ENCODE results near the gene FKTN. TPM values are rescaled to one million over a fixed set of nuclear protein-coding genes. Genes with fewer than 3 reads are reported as not detected.

The FKTN gene
- total and polyA plus RNA-seq, 7 donors: 1.7 to 9.8 (median 4.8) TPM

DNA sequence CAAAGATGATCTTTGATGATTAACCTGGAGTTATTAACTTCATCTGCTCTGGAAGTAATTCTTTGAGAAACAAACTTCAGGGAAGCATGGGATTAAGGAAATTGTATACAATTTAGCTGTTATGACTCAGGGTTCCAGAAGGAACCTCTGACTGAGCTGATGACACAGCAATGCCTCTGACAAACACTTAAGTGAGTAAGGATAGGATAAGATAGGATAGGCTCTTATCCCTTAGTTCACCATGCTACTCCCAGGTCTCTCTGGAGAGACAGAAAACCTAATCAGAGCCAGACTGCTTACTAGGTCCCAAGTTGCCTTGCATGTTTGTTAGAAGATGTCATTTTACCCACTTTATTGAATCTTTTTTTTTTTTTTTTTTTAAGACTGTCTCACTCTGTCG is 123.8 kb downstream of the FKTN start:
- intact Hi-C loops (cut with DNase I): loop anchor here in 1 of 2 donors (5.0 kb wide), 1 partner anchor 44 kb away; no protein-coding TSS in a partner anchor
- H3K36me3 ChIP-seq (ENCODE audit: insufficient read depth in 1 of 2, low read depth in 1 of 2): no peaks in the 10 kb centered on the region
- no peaks in the 10 kb centered on the region for H3K27me3 ChIP-seq (ENCODE audit: insufficient read depth in 3 of 3, low read length in 2 of 3)

DNA sequence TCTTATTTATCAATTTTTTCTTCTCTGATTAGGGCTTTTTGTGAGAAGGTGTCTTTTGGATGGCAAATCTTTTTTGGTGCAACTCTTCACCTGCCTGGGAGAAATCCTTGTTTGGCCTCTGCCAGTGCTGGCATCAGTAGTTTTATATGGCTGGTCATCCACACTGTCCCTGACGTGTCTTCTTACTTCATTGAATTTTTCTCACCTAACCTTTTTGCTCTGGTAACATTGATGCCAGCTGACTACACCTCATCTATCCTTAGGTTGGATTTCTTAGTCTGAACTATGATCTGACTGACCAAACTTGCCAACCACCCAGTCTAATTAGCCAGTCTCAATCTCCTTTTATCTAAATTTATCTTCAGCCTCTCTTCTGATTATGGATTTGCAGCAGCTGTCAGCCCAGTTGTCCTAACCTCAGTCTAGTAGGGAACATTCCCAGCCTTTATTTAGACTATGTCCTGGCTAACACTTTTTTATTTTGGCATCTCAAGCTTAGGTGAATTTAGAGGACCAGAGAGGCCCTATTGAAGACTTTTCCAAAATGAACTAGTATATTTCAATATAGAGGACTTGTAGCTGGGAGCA is 125.9 kb downstream of the FKTN start:
- no peak for TF ChIP-seq CTCF (IDR thresholded peaks at IDR 0.05)
- Histone ChIP-seq H3K27ac (peak overlapping the region; percentile 82), H3K27me3 (ENCODE audit: insufficient read depth in 3 of 3, low read length in 2 of 3) (no peaks in the 10 kb centered on the region), H3K4me1 (peaks cover 18% of the 10 kb centered on the region), H3K4me3 (no peak overlapping the region), H3K9me3 (no peaks in the 10 kb centered on the region), H3K36me3 (ENCODE audit: insufficient read depth in 1 of 2, low read depth in 1 of 2) (no peaks in the 10 kb centered on the region)
- no peak for DNase-seq
- WGBS, 3 donors: 18 to 38% (median 27%) methylated on average over 1 of the region's 1 CpG
- intact Hi-C loops (cut with DNase I): loop anchor here in 1 of 2 donors (5.0 kb wide), 1 partner anchor 46 kb away; no protein-coding TSS in a partner anchor
- peak; percentile 91 to 94 (median 92) for ATAC-seq

More for the DNA sequence above, 123.8 kb downstream of the FKTN start:
- H3K4me3 ChIP-seq: no peak overlapping the region
- H3K4me1 ChIP-seq: peaks cover 18% of the 10 kb centered on the region
- DNase-seq: no peak
- peak in 1 of 4 donors; percentile 47 for ATAC-seq
- WGBS, 3 donors: 86 to 100% (median 97%) methylated on average over 1 of the region's 1 CpG
- no peak overlapping the region for H3K27ac ChIP-seq
- H3K9me3 ChIP-seq: no peaks in the 10 kb centered on the region
- no peak for TF ChIP-seq CTCF (IDR thresholded peaks at IDR 0.05)

DNA sequence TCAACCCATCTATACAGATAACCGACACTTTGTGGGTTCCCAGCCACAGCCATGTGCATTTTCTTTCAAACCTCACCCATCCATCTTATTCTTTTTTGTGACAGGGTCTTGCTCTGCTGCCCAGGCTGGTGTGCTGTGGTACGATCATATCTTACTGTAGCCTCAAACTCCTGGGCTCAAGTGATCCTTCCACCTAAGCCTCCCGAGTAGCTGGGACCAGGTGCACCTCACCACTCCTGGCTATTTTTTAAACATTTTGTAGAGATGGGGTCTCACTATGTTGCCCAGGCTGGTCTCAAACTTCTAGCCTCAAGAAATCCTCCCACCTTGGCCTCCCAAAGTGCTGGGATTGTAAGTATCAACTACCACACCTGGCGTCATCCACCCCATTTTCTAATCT is 129.0 kb downstream of the FKTN start:
- no peak for DNase-seq
- H3K4me1 ChIP-seq: peaks cover 31% of the 10 kb centered on the region
- no peak for ATAC-seq
- H3K4me3 ChIP-seq: no peak overlapping the region
- no peaks in the 10 kb centered on the region for H3K27me3 ChIP-seq (ENCODE audit: insufficient read depth in 3 of 3, low read length in 2 of 3)
- H3K9me3 ChIP-seq: no peaks in the 10 kb centered on the region
- no peaks in the 10 kb centered on the region for H3K36me3 ChIP-seq (ENCODE audit: insufficient read depth in 1 of 2, low read depth in 1 of 2)
- H3K27ac ChIP-seq: peak overlapping the region; percentile 38
- WGBS, 3 donors: 89 to 95% (median 92%) methylated on average over 4 of the region's 4 CpGs
- intact Hi-C loops (cut with DNase I): no loop called here
- TF ChIP-seq CTCF (IDR thresholded peaks at IDR 0.05): no peak

Other genes with a start within 250 kb of the FKTN start
- 10 to 100 TPM; 17.0 to 28.6 (median 21.7) TPM for gene FSD1L, start 110.1 kb upstream of the FKTN start, total RNA-seq
- 10 to 100 TPM in 1 of 3 donors, 1 to 10 TPM in 2; 5.0 to 15.7 (median 7.0) TPM for gene FSD1L, start 110.1 kb upstream of the FKTN start, polyA plus RNA-seq
- gene TAL2, start 104.3 kb downstream of the FKTN start, total RNA-seq: 1 to 10 TPM in 2 of 4 donors, under 1 TPM in 2; 0.57 to 7.7 (median 1.6) TPM
- under 1 TPM in 2 of 3 donors, not detected in 1; 0.61 to 0.90 TPM for gene TAL2, start 104.3 kb downstream of the FKTN start, polyA plus RNA-seq
- gene TMEM38B, start 136.4 kb downstream of the FKTN start, total RNA-seq: 100 to 1,000 TPM in 1 of 4 donors, 10 to 100 TPM in 3; 61.5 to 129 (median 87.1) TPM
- gene TMEM38B, start 136.4 kb downstream of the FKTN start, polyA plus RNA-seq: 10 to 100 TPM; 33.9 to 69.8 (median 57.3) TPM

All from psoas muscle (tissue), 8 donors.